OCI-LY7 (cell line): ENCODE results near the gene F2R.

Experiments
- CTCF ChIP-seq: fragments of 200-600 bp; sonication (generic); conservative IDR thresholded peaks from 2 replicates; pipeline ENCODE4 v1.5.1; 2014; ENCODE audit warnings: mild to moderate bottlenecking, antibody characterized with exemption, low read length, moderate library complexity, mixed read lengths
- EZH2phosphoT487 ChIP-seq: fragments of 200-600 bp; sonication (generic); IDR thresholded peaks from 2 replicates; pipeline ENCODE4 v1.6.1; 2018; ENCODE audit warnings: low read depth, borderline replicate concordance, mild to moderate bottlenecking, mixed run types, antibody characterized with exemption, low read length, moderate library complexity, mixed read lengths

GRCh38 chr5:76757049-76757448 lies 41.1 kb downstream of the F2R start:
- TF ChIP-seq CTCF: no peak
- no peak for TF ChIP-seq EZH2phosphoT487
